Left kidney (tissue), 2 donors: ENCODE measurements around the gene C1orf116. TPM values are rescaled to one million over a fixed set of nuclear protein-coding genes. Genes with fewer than 3 reads are reported as not detected.
"Not testable (repeated sequence)": the region's sequence is repeated elsewhere in the genome, so short reads cannot be mapped to it uniquely, and the experiment has no call there.

Source experiments
- DNase-seq: peaks from one replicate; pipeline ENCODE4 v3.0.0-alpha.2; 2013
- polyA plus RNA-seq: library from polyadenylated mRNA; unstranded; fragments of 120-200 nt; gene quantifications from one replicate; pipeline ENCODE4 v1.2.1, GENCODE V29; 2013; ENCODE audit not compliant: insufficient read length

The C1orf116 gene
- polyA plus RNA-seq, 1 donor, result 18.5 TPM

DNA sequence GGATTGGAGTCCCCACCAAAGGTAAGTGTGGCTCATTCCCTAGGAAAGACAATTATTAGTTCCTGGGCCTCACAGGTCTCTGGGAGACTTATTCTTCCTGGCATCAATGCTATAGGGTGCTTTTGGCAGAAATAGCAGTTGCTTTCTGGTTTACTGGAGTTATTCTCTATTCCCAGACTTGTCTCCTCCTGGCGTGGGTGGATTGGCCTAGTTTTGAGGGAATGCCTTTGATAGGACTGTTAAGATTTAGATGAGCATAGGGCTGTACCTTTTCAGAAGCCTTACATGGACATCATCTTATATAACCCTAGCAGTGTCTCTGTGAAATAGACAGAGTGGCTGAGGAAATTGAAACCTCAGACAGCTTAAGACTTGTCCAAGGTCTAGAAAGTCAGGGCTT lies 29.5 kb upstream of the C1orf116 start:
- no peak for DNase-seq

DNA sequence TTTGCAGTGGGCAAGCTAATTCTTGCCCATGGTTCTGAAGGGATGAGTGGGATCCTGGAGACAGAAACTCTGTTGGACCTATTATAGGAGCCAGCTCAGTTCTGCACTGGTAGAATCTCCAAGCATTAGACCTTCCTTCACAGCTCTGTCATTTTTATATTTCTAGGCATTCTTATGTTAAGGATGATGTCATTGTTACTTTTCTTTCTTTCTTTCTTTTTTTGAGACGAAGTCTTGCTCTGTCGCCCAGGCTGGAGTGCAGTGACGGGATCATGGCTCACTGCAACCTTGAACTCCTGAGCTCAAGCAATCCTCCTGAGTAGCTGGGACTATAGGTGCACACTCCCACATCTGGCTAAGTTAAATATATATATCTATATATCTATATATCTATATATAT lies 28.0 kb upstream of the C1orf116 start:
- DNase-seq, result no peak

DNA sequence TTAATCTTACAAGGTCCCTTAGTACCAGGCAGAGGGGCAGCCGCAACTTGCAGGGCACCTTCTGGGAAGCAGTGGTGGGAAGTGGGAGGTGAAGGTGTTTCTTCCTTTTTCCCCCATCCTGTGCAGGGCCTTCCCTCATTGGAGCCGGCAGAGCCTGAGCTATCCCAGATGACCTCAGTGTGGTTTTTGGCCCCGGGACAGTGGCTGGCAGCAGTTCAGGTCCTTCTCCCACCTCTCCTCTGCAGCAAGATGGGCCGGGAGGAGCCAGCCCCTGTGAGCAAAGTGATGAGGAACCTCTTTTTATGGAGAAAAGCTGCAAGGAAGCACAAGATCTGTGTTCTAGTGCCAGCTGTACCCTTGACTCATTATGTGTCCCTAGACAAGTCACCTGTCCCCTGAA lies 27.3 kb upstream of the C1orf116 start:
- DNase-seq, result no peak

DNA sequence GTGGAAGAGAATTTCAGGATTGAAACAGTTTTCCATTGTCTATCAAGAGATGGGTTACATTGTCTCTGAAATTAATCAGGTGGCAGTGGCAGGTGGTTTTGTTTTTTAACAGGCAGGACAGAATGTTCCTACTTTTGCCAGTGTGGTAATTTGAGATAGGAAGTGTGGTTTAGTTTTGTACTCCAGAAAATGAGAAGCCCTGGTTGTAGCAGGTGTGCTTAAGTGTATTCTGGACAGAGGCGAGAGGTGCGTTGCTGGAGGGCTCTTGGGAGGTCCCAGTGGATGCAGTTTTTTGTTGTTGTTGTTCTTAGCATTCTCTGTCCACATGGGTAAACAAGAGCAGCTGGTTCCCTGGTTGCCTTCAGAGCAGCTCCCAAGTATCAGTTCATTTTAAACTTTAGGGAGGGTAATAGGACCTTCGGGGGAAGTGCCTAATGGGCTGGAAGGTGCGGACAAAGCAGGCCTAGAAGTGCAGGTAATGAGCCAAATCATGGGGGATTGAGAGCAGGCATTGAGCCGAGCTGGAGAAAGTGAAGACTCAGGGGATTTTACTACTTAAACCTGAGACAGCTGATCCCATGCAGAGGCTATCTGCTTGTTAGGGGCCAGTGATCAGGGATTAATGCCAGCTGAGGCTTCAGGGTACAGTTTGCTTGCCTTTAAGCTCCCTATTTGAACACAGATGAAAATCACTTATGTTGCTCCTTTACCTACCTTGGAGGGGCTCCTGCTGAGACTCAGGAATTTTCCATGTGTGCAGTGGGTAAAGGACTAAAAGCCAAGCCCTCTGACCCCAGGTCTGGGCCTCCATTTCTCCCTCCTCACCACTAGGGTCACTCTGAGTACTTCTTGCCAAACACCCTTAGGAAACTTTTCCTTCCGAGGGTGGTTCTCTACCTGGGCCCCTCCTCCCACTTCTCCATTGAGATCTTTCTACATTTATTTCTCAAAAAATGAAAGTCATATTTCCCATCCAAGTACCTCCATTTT lies 26.6 kb upstream of the C1orf116 start:
- peak; percentile 28 for DNase-seq

DNA sequence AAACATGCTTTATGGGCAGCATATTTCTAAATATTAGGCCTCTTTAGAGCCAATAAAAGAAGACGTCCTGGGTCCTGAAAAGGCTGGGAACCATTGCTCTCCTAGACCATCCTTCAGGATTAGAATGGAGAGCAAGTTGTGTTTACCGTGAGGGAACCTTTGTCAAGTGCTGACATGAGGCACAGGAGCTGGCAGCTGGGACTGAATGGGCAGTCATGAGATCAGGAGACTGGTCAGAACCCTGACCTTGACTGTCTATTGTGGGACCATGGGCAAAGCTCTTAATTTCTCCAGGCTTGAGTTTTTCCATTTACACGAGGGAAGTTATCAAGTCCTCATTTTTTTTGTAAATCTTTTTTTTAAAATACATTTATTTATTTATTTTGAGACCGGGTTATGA lies 25.7 kb upstream of the C1orf116 start:
- DNase-seq, result no peak

DNA sequence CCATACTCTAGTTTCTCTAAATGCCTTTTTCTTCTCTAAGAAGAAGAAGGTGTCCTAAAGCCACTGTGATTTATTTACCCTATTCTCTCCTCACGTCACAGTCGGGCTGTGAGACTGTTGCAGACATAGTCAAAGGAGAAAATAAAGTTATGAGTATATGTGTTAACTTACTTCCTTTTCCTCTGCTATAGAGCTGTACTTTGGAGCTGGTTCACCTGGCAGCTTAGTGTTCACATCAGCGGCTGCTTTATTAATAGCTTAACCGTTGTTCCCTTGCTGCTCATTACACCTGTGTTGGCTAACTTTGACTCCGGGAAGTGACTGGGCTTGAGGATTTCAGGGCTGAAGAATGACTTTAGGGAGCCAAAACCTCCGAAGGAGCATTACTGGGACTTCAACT lies 24.1 kb upstream of the C1orf116 start:
- no peak for DNase-seq

DNA sequence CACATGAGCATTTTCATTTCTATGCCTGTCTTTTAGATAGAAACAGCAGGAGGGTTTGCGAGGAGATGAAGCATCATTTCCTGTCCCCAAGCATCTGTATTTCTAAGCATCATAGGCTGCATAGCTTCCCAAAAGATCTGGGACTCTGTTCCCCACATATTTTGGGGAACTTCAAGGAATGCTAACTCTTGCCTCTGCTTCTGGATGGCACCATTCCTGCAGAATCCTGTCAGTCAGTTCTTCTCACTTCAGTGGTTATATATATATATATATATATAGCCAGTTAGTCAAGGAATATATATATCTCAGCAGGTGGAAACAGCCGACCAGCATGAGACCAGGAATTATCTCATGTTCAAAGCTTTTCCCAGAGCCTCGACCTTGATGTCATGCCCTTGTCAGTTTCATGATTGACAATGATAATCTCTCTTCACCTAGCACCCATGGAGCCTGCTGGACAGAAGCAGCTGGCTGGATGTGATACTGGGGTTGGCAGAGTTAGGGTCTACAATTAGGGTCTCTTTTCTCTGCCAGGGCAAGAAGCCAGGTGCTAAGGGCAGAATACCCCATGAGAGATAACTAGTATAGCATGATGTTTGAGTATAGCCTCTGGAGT lies 22.9 kb upstream of the C1orf116 start:
- no peak for DNase-seq

DNA sequence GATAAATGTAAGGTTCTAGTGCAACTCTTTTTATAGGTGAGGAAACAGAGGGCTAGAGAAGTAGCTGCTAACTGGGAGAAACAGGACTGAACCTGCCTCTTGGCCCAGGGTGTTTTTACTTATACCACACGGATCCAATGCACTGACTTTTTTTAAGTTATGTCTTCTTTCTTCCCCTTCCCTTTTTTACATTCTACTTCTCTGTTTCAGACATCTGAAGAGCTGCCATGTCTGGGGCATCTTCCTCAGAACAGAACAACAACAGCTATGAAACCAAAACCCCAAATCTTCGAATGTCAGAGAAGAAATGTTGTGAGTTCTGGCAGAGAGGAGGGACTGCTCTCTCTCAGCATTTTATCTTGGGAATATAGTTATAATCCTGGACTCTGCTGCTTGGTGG lies 21.9 kb upstream of the C1orf116 start:
- DNase-seq, result no peak

DNA sequence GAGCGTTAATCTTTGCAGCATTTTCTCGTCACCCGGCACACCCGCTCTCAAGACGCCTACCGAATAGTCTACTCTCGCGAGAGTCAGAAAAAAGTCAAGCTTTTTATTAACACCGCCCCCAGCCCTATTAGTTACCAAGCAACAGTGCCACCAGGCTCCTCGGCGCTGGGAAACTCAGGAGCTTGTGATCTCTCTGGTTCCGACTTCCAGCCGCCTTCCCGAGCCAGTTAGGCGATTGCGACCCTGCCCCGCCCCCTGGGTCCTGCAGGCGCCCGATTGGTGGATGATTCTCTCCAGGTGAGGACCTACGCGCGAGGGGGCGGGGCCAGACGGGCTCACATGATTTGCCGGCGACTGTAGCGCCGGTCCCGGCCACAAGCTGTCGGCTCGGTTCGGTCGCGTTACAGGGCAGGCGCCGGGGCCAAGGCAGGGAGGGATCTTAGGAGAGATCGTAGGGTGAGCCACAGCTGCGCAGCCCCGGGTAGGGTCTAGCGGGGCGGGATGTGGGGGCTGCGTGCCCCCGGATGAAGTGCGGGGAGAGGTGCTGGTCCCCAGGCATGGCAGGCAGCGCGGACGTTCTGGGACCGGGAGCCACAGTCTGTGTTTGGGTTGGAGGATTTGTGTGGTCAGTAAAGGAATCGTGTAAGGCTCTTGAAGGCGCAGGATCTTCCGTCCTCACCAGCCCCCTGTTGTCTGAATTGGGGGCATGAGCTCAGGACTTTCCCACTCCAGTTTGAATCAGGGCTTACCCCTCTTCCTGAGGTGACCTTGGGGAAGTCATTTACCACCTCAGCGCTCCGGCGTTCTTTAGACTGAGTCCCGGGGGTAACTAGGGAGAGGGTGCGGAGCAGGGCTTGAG lies 20.6 kb upstream of the C1orf116 start, which contains the start of gene PFKFB2:
Gene PFKFB2, plus strand, starts transcription at position 365 of the 859 bp plus-strand sequence. CDS start 1,443 bp downstream, outside the sequence.
- DNase-seq, result peak; percentile 97

DNA sequence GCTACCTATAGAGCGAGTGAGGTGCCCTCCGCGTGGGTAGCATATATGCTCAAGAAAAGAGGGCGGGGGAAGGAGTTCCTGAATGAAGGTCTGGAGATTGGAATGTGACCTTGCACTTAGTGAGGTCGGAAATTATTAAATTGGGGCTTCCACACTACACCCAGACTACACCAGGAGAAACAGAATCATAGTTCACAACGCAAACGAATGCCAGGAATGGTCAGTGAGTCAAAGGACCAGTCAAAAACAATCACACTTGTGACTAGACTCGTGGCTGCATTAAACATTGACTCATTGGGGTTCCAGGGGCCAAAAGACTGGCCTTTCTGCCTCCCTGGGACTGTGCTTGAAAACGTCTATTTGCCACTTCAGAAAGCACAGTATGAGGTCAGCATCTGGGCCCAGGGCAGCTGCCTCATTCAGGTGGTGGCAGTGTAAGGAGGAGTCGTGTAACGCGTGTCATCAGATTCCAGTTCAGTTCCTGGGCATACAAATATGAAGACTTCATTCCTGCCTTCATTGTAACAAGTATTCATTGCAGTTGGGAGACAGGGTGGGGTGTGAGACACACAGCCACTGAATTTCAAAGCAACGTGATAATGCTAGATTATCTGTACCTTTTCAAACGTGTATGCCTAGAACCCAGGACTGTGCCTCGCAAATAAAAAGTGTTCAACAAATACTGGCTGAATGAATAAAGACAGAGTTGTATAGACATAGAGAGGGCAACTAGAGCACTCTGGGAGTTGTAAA lies 18.8 kb upstream of the C1orf116 start, which contains the start of gene YOD1:
Gene YOD1, minus strand, starts transcription at position 18 of the 753 bp plus-strand sequence. CDS start 178 bp downstream, outside the sequence.
- DNase-seq, result no peak

DNA sequence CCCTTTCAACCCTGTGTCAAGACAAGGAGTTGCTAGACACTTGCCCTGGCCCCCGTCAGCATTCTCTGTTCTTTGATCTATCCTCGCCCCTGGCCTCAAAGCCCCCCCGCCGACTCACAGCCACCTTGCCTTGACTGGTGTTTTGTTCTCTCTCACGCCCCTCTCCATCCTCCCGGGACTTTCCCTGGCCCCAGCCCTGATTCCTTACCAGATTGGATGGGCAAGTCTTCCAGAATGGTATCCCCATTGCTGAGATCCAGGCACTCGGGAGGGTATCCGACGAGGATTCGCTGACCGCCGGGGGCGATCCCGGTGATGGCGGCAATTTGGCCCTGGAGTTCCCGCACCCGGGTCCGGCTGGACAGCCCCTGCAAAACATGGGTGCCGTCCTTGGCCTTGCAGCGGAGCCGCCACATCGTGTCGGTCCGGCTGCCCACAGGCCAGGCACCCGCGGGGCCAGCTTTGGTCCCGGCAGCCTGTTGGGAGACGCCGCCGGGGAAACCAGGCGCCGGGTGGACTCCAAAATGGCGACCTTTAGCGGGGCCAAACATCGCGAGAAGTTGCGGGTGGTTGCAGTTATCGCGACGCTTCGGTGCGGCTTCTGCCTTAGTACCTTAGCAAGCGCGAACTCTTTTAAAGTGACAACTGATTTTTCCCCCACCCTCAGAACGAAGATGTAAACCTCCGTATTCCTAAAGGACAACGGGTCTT lies 18.1 kb upstream of the C1orf116 start:
- DNase-seq, result peak; percentile 93

DNA sequence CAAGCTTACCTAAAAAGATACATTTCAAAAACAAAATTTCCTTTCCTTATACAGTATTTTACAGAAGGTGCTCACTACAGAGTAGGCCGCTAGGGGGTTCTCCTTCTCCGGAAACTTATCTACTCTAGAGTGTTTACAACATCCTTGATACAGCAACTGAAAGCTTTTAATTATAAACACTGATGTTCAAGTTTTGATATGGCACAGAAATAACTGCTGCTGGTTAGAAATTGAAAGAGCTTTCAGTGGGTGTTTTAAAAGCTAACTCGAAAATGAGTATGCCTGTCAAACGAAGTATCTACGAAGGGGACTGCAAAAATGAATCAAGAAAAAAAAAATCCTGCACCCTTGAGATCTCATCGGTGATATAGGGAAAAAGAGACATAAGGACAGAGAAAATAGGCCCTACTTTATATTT lies 17.4 kb upstream of the C1orf116 start:
- peak; percentile 73 for DNase-seq

DNA sequence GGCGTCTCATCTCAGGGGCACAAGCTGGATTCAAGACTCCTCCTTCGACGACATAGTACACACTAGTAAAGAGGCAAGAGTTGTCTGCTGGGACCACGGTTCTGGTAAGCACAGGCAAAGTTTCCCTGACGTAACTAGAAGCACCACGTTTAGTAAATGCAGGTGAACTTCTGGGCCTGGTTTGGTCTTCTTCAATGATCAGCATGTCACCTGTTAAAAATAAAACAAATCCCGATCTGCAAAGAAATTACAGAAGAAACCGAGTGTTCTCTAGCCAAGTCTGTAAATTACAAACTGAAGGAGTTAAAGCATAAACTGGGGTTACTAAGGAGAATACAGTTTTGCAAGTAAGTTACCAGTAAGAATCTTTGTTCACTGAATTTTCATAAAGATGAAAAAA lies 17.0 kb upstream of the C1orf116 start:
- no peak for DNase-seq

DNA sequence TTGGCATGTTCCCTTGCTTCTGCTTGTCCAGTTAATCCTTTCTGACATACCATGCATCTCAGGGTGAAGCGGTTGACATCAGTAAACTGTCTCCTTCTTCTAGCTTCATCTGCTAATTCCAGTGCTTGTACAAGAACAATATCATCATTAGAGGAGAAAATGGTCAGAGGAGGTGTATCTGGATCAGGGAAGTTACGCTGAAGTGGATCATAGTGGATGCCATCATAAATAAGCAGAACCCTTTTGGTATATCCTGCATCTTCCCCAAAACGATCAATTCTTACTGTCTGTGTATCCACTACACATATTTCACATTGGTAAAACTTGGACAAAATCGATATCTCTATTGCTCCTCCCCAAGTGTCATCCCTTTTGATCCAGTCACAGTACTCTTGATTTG lies 16.5 kb upstream of the C1orf116 start:
- no peak for DNase-seq

DNA sequence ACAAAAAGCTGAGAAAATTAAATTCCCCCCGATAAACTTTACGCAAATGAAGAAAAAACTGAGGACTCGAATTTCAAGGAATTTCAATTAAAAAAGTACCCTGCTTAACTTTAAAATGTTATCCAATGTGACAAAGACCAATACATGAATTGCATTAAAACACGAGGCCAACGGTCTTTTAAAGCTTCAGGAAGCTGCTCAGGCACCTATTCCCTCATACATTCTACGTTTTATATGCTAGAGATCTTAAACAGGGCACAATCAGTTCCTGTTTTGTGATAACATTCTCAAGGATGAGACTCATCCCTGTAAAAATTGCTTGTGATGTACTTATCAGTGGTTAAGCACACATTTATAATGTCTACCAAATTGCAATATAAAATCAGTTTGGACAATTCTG lies 15.5 kb upstream of the C1orf116 start:
- DNase-seq, result no peak

DNA sequence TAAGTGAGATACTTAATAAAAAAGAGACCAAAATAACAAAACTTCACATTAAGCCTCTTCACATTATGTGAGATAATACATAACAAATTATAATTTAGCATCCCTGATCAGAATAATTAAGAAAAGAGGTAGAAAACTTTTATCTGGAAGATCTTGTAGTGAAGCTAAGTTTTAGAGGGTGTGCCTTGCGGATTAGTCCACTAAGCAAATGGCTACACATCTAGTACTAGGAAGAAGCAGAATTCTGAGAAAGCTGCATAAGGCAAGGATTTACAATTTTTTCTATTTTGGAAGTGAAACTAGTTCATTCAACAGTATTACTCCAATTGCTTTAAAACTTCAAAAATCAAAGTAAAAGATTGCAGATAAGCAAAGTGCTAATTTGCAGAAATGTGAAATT lies 14.9 kb upstream of the C1orf116 start:
- no peak for DNase-seq

DNA sequence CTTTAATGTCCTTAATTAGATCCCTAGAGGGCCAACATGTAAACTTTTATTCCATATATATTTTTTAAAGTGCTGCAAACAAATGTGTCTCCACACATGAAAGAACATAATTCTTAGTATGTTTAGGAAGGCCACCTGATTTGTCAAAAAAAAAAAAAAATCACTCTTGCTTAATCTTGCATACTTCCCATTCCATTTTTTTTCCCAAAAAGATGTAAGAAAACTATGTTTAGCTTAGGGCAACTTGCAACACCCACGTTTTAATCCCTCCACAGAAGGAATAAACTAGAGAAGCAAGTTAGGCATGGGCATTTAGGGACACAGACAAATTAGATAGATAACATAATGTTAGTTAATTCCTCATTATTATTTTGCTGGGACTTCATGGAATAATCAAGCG lies 12.9 kb upstream of the C1orf116 start:
- DNase-seq, result no peak

DNA sequence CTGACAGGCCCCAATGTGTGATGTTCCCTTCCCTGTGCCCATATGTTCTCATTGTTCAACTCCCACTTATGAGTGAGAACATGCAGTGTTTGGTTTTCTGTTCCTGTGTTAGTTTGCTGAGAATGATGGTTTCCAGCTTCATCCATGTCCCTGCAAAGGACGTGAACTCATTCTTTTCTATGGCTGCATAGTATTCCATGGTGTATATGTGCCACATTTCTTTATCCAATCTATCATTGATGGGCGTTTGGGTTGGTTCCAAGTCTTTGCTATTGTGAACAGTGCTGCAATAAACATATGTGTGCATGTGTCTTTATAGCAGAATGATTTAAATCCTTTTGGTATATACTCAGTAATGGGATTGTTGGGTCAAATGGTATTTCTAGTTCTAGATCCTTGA lies 8.8 kb upstream of the C1orf116 start:
- not testable (repeated sequence) for DNase-seq

DNA sequence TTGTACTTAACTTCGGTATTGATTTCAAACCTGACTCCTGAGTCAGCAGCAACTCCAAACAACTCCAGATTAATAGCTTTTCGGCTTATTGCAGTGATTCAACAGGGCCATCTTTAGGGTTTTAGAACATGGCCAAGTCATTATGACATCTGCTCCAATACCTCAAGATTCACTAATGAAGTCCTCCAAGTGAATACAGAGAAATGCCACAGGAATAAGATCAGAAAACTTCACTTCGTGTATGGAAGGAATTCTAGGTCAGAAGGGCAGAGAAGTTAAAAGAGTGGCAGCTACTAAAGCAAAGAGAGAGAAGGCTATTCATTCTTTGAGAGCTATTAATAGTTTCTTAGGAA lies 7.6 kb upstream of the C1orf116 start:
- DNase-seq, result no peak

DNA sequence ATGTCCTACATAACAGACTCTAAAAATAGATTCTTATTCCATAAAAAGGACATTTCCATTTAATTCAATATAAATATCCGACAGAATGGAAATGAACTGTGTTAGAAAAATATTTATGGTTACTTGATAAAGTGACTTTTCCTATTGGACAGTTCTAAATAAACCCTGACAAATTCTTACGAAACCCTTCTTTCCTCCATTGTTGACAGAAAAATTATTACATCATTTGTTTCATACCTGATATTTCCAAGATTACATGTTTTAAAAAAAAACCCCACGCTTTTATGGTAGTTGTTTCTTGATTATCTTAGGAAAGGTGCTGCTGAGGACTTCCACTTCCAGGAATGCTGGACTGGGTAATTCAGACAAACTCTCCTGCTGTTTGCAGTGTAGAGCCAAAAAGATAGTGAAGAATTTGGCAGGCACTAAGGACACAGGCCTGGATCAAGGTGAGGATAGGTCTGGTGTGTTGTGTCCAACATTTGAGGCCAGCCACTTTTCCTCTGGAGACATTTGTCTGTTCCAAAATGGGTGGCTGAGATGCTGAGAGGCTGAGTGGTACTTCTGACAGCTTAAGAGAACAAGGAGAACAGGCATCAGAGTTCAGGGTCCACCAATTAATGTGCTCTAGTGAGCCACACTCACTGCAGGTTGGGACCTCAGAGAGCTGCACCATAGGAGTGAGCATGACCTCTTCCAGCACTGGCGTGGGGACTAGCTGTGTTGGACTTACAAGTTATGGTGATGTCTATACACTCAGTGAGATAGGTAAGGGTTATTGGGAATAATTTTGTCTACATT lies 7.0 kb upstream of the C1orf116 start:
- no peak for DNase-seq
